PFSK-1 (cell line): ENCODE measurements around the gene AP5Z1.

ENCODE experiments used
- FOXP2 ChIP-seq: optimal IDR thresholded peaks from 2 replicates; pipeline ENCODE3; 2011; ENCODE audit warnings: borderline replicate concordance, control low read depth, inconsistent platforms; ENCODE audit not compliant: insufficient read depth; ENCODE audit errors: extremely low read length, extremely low read depth
- POLR2AphosphoS5 ChIP-seq: IDR thresholded peaks from 2 replicates; pipeline ENCODE4 v1.6.1; 2012; ENCODE audit warnings: low read depth, mild to moderate bottlenecking, control low read depth, low read length, moderate library complexity
- REST ChIP-seq, 2 experiments: IDR thresholded peaks; 2 replicates each; pipeline versions ENCODE4 v1.6.1 to v1.8.0; 2011 to 2012; ENCODE audit warnings: low read depth in 2 of 2, low read length in 2 of 2, control low read depth in 1 of 2, inconsistent platforms in 1 of 2, mild to moderate bottlenecking in 1 of 2, moderate library complexity in 1 of 2; ENCODE audit not compliant: insufficient read depth in 1 of 2
- SIN3A ChIP-seq: IDR thresholded peaks from 2 replicates; pipeline ENCODE4 v1.6.1; 2012; ENCODE audit warnings: mild to moderate bottlenecking, low read length, moderate library complexity, borderline replicate concordance; ENCODE audit not compliant: insufficient read depth
- TAF1 ChIP-seq: IDR thresholded peaks from 2 replicates; pipeline ENCODE4 v1.6.1; 2012; ENCODE audit warnings: low read length, control low read depth, borderline replicate concordance; ENCODE audit not compliant: insufficient read depth

The AP5Z1 gene

GRCh38 chr7:4787541-4787940 is 12.1 kb downstream of the AP5Z1 start:
- no peak for TF ChIP-seq POLR2AphosphoS5
- TF ChIP-seq TAF1, result no peak
- no peak for TF ChIP-seq FOXP2
- TF ChIP-seq REST (IDR thresholded peaks at IDR 0.05; ENCODE audit: insufficient read depth in 1 of 2, low read depth in 2 of 2, low read length in 2 of 2), result no peak
- TF ChIP-seq SIN3A, result no peak

DNA sequence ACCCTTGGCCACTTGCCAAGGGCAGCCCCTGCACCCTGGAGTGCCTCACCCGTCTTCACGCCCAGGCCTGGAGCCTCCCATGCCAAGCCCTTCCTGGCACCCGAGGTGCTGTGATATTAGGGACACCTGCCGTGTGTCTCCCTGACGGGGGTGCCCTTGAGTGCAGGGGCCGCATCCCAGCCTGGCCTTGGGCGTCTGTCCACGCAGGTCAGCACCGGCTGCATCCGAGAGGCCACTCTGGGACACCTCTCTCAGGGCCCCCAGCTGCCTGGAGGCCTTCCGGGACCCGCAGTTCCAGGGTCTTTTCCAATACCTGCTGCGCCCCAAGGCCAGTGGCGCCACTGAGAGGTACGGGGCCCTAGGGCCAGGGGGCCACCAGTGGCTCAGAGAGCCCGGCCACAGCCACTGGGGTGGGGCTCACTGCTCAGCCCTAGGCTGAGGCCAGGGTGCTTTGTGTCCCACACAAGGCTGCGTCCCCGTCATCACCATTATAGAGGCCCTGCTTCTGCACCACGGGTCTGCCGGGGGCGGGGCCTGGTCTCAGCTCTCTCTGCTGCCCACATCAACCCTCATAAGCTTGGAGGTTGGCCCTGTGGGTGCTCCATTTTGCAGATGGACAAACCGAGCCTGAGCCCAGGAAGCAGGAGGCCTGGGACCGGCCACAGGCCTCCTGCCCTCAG is 12.7 kb downstream of the AP5Z1 start:
- TF ChIP-seq TAF1 (no peak), FOXP2 (no peak), POLR2AphosphoS5 (no peak), SIN3A (no peak), REST (IDR thresholded peaks at IDR 0.05; ENCODE audit: insufficient read depth in 1 of 2, low read depth in 2 of 2, low read length in 2 of 2) (no peak)

- TF ChIP-seq POLR2AphosphoS5 (no peak), SIN3A (no peak), REST (IDR thresholded peaks at IDR 0.05; ENCODE audit: insufficient read depth in 1 of 2, low read depth in 2 of 2, low read length in 2 of 2) (no peak), FOXP2 (no peak)
These were observed 13.3 kb downstream of the AP5Z1 start for GRCh38 chr7:4788627-4789189.

DNA sequence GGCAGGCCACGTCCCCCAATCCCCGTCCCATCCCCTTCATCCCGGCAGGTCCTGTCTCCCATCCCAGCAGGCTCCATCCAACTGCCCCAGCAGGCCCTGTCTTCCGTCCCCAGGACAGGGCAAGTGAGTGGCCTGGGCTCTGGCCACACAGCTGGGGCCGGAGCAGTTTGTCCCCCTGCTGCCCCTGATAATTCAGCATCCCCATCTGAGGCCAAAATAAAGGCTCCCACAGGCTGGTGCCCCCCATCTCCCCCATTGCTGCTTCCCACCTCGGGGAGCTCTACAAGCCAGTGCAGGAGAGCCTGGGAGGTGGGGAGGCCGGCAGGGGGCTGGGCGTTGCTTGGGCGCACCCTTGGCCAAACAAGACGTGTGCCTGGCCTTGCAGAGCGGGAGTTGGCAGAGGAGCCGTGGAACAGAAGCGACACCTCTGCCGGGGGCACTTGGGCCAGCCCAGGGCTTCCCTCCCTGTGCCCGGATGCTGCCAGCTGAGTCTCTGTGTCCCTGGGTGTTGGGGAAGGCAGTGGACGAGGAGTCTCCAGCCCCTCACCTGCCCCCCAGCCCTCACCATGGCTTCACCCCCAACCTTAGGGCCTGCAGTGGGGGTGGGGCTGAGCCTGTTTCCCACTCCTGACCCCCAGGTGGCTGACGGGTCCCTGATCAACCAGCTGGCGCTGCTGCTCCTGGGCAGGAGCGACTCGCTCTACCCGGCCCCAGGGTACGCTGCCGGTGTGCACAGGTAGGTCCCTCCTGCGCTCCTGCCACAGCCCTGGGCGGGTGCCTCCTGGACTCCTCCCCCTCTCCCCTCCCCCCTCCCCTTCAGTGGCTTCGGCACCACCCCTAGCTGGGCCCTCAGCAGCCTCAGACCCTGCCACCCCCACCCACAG is 14.0 kb downstream of the AP5Z1 start:
- TF ChIP-seq REST (IDR thresholded peaks at IDR 0.05; ENCODE audit: insufficient read depth in 1 of 2, low read depth in 2 of 2, low read length in 2 of 2), result no peak
- no peak for TF ChIP-seq POLR2AphosphoS5
- TF ChIP-seq TAF1, result no peak
- TF ChIP-seq SIN3A, result no peak
- TF ChIP-seq FOXP2, result no peak
